NB4 (cell line): ENCODE data around the gene IFI6.

ENCODE experiments used
- CTCF ChIP-seq: IDR thresholded peaks from one replicate; pipeline ENCODE4 v1.5.1; 2012; ENCODE audit warnings: low read depth, low read length
- POLR2A ChIP-seq: IDR thresholded peaks from 2 replicates; pipeline ENCODE4 v1.6.1; 2011; ENCODE audit warnings: mild to moderate bottlenecking; ENCODE audit not compliant: insufficient read length; ENCODE audit errors: extremely low read depth
- TF ChIP-seq, protein P1 (sequence below): IDR thresholded peaks from 2 replicates; pipeline ENCODE4 v1.6.1; 2011; ENCODE audit warnings: low read depth, low read length

DNA sequence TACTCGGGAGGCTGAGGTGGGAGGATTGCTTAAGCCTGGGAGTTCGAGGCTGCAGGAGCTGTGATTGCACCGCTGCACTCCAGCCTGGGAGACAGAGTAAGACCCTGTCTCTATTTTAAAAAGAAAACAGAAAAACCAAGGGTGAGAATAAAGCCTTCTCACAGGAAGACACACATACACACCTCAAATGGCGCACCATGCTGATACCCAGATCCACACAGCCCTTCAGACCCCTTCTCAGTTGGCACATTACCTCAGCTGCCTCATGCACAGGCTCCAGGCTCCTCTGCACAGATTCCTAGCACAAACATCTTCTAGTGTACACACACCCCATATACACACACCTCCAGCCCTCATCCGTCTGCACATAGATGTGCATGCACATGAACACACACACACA is 44.9 kb downstream of the IFI6 start:
- TF ChIP-seq POLR2A (no peak), CTCF (no peak)
- TF ChIP-seq, protein P1, sequence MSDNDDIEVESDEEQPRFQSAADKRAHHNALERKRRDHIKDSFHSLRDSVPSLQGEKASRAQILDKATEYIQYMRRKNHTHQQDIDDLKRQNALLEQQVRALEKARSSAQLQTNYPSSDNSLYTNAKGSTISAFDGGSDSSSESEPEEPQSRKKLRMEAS, result no peak
